Astrocyte (in vitro differentiated cells and primary cell): Measurements from ENCODE around the gene MIB2. TPM values are rescaled to one million over a fixed set of nuclear protein-coding genes. Genes with fewer than 3 reads are reported as not detected.
A peak's percentile ranks its signal among the peaks of the same experiment; 100 is the strongest.

Experiments used
- DNase-seq: peaks from one replicate; pipeline ENCODE4 v3.0.0-alpha.2; 2010; ENCODE audit warnings: low read depth
- FAIRE-seq: peaks from 2 replicates; lab custom pipeline; 2011; peaks lifted over from hg19 to GRCh38; lab: Jason Lieb, UNC
- H2AFZ ChIP-seq: 2 replicates; pipeline ENCODE4 v1.6.0; 2012; ENCODE audit warnings: low read depth, low read length, inconsistent platforms
- H3K27ac ChIP-seq: 2 replicates; pipeline ENCODE4 v1.5.1; 2011; ENCODE audit warnings: low read depth, low read length, inconsistent platforms
- H3K27me3 ChIP-seq: 2 replicates; pipeline ENCODE4 v1.6.0; 2011; ENCODE audit warnings: low read length, inconsistent platforms; ENCODE audit not compliant: insufficient read depth
- H3K36me3 ChIP-seq: 2 replicates; pipeline ENCODE4 v1.5.1; 2011; ENCODE audit warnings: low read length, inconsistent platforms; ENCODE audit not compliant: insufficient read depth
- H3K4me1 ChIP-seq: 2 replicates; pipeline ENCODE4 v1.5.1; 2011; ENCODE audit warnings: low read length, inconsistent platforms; ENCODE audit not compliant: insufficient read depth
- H3K4me2 ChIP-seq: 2 replicates; pipeline ENCODE4 v1.6.0; 2012; ENCODE audit warnings: low read length, inconsistent platforms
- H3K4me3 ChIP-seq: 2 replicates; pipeline ENCODE4 v1.5.1; 2011; ENCODE audit warnings: low read depth, mild to moderate bottlenecking, low read length, inconsistent platforms; ENCODE audit not compliant: insufficient read depth
- H3K79me2 ChIP-seq: 2 replicates; pipeline ENCODE4 v1.6.0; 2012; ENCODE audit warnings: mild to moderate bottlenecking, low read length, inconsistent platforms; ENCODE audit not compliant: insufficient read depth
- H3K9ac ChIP-seq: 2 replicates; pipeline ENCODE4 v1.6.0; 2012; ENCODE audit warnings: mild to moderate bottlenecking, low read length, inconsistent platforms
- H3K9me3 ChIP-seq: 2 replicates; pipeline ENCODE4 v1.5.1; 2012; ENCODE audit warnings: low read depth, mild to moderate bottlenecking, low read length, inconsistent platforms; ENCODE audit not compliant: insufficient read depth
- H4K20me1 ChIP-seq: 2 replicates; pipeline ENCODE4 v1.6.0; 2012; ENCODE audit warnings: low read length, inconsistent platforms; ENCODE audit not compliant: insufficient read depth
- H3K27ac Mint-ChIP-seq: one replicate; pipeline ENCODE4 v1.8.0; 2021; ENCODE audit warnings: mild to moderate bottlenecking, mixed read lengths; ENCODE audit not compliant: unreplicated experiment
- H3K27me3 Mint-ChIP-seq: one replicate; pipeline ENCODE4 v1.8.0; 2021; ENCODE audit warnings: low read depth, mixed read lengths; ENCODE audit not compliant: unreplicated experiment
- H3K36me3 Mint-ChIP-seq: one replicate; pipeline ENCODE4 v1.8.0; 2021; ENCODE audit warnings: low read depth, mixed read lengths; ENCODE audit not compliant: unreplicated experiment
- H3K4me1 Mint-ChIP-seq: one replicate; pipeline ENCODE4 v1.8.0; 2021; ENCODE audit warnings: low read depth, mixed read lengths; ENCODE audit not compliant: unreplicated experiment
- H3K4me3 Mint-ChIP-seq: one replicate; pipeline ENCODE4 v1.8.0; 2021; ENCODE audit warnings: mild to moderate bottlenecking, moderate library complexity, mixed read lengths; ENCODE audit not compliant: unreplicated experiment
- H3K9me3 Mint-ChIP-seq: one replicate; pipeline ENCODE4 v1.8.0; 2021; ENCODE audit warnings: mild to moderate bottlenecking, mixed read lengths; ENCODE audit not compliant: unreplicated experiment
- EZH2 ChIP-seq: IDR thresholded peaks from 2 replicates; pipeline ENCODE4 v1.6.1; 2012; ENCODE audit warnings: mild to moderate bottlenecking, low read length, inconsistent platforms; ENCODE audit not compliant: insufficient read depth
- total RNA-seq: library from RNA; stranded (reverse); gene quantifications from 2 replicates; pipeline ENCODE4 v1.2.1, GENCODE V29; 2021
- TF ChIP-seq, protein P1 (sequence below): IDR thresholded peaks from 2 replicates; pipeline ENCODE4 v1.5.1; 2011; ENCODE audit warnings: low read depth, mild to moderate bottlenecking, inconsistent platforms, low read length, moderate library complexity; ENCODE audit not compliant: insufficient read depth

The MIB2 gene
- total RNA-seq, 1 donor from 2014 or later: 80.1 TPM

GRCh38 chr1:1621173-1622009 is 6.1 kb downstream of the MIB2 start:
- Mint-ChIP-seq H3K4me3 (no peak overlapping the region), H3K27ac (no peak overlapping the region), H3K36me3 (peaks cover 4% of the 10 kb centered on the region), H3K9me3 (no peaks in the 10 kb centered on the region), H3K4me1 (peaks cover 15% of the 10 kb centered on the region), H3K27me3 (no peaks in the 10 kb centered on the region)
- H3K79me2 ChIP-seq: peaks cover 24% of the 10 kb centered on the region
- no peaks in the 10 kb centered on the region for H3K9me3 ChIP-seq
- H3K4me3 ChIP-seq: no peak overlapping the region
- FAIRE-seq (no peak), DNase-seq (no peak)
- H3K4me2 ChIP-seq: no peak overlapping the region
- H3K9ac ChIP-seq: no peak overlapping the region
- H3K4me1 ChIP-seq: peaks cover 16% of the 10 kb centered on the region
- H3K27me3 ChIP-seq: no peaks in the 10 kb centered on the region
- no peak overlapping the region for H3K27ac ChIP-seq
- no peak overlapping the region for H2AFZ ChIP-seq
- H4K20me1 ChIP-seq: peaks cover 68% of the 10 kb centered on the region
- H3K36me3 ChIP-seq: peaks cover 3% of the 10 kb centered on the region
- TF ChIP-seq, protein P1, sequence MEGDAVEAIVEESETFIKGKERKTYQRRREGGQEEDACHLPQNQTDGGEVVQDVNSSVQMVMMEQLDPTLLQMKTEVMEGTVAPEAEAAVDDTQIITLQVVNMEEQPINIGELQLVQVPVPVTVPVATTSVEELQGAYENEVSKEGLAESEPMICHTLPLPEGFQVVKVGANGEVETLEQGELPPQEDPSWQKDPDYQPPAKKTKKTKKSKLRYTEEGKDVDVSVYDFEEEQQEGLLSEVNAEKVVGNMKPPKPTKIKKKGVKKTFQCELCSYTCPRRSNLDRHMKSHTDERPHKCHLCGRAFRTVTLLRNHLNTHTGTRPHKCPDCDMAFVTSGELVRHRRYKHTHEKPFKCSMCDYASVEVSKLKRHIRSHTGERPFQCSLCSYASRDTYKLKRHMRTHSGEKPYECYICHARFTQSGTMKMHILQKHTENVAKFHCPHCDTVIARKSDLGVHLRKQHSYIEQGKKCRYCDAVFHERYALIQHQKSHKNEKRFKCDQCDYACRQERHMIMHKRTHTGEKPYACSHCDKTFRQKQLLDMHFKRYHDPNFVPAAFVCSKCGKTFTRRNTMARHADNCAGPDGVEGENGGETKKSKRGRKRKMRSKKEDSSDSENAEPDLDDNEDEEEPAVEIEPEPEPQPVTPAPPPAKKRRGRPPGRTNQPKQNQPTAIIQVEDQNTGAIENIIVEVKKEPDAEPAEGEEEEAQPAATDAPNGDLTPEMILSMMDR: no peak
- TF ChIP-seq EZH2: no peak

DNA sequence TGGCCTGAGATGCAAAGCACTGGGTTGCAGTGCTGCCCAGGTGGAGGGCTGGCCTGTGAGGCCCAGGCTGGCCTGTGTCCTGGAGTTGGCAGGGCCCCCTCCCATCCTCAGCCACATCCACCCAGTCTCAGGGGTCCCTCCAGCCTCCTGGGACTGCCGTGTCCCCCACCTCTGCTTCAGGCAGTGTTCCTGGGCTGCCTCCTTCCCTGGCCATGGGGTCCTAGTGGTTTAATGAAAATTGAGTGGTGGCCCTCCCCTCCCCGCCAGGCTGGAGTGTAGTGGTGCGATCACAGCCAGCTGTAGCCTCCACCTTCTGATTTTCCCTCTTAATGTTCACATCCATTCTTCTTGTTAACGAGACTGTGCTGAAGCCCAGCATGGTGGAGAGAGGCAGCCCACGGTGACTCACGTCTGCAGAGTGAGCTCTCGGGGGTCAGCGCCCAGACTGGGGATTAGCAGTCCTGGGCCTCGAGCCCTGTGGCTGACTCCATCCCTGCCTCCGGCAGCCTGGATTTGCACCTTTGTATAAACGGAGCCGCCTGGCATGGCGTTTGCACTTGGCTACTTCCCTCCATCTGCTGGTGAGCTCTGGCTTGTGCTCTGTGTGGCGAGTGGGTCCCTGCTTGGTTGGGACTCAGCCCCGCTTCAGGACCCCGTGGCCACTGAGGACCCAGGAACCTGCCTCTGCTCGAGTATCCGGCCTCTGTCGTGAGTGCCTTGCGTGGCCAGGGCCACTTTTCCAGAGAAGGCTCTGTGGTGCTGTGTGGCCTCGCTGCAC is 6.9 kb downstream of the MIB2 start:
- H3K4me1 ChIP-seq: peaks cover 9% of the 10 kb centered on the region
- H3K36me3 Mint-ChIP-seq: peaks cover 4% of the 10 kb centered on the region
- FAIRE-seq: no peak
- peaks cover 14% of the 10 kb centered on the region for H3K4me1 Mint-ChIP-seq
- H3K79me2 ChIP-seq: peaks cover 16% of the 10 kb centered on the region
- no peaks in the 10 kb centered on the region for H3K9me3 ChIP-seq
- no peak overlapping the region for H3K9ac ChIP-seq
- H3K27ac Mint-ChIP-seq: peak overlapping the region; percentile 62
- H3K4me3 Mint-ChIP-seq: no peak overlapping the region
- no peak overlapping the region for H3K27ac ChIP-seq
- no peak for TF ChIP-seq EZH2
- TF ChIP-seq, protein P1: no peak
- no peaks in the 10 kb centered on the region for H3K27me3 Mint-ChIP-seq
- no peak overlapping the region for H3K4me2 ChIP-seq
- H4K20me1 ChIP-seq: peaks cover 60% of the 10 kb centered on the region
- H3K36me3 ChIP-seq: peaks cover 3% of the 10 kb centered on the region
- no peak overlapping the region for H3K4me3 ChIP-seq
- no peak overlapping the region for H2AFZ ChIP-seq
- no peaks in the 10 kb centered on the region for H3K27me3 ChIP-seq
- H3K9me3 Mint-ChIP-seq: no peaks in the 10 kb centered on the region
- no peak for DNase-seq
